ENCODE data around the gene PHETA1.

PHETA1 gene

DNA sequence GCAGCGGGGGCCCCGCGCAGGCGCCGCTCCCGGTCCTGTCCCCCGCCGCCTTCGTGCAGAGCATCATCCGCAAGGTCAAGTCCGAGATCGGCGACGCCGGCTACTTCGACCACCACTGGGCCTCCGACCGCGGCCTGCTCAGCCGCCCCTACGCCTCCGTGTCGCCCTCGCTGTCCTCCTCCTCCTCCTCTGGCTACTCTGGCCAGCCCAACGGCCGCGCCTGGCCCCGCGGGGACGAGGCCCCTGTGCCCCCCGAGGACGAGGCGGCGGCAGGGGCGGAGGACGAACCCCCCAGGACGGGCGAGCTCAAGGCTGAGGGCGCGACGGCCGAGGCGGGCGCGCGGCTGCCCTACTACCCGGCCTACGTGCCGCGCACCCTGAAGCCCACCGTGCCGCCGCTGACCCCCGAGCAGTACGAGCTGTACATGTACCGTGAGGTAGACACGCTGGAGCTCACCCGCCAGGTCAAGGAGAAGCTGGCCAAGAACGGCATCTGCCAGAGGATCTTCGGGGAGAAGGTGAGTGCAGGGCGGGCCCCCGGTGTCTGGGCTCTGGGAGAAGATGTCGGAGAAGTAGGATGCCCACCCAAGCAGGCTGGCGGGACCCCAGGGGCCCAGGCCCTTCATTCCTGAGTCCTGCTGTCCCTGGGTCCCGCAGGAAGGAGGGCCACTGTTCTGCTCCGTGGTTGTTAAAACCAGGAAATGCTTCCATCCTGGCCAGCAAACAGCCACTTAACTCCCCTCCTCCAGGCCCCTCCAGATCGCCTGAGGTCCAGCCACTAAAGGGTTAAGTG is 48.4 kb downstream of the PHETA1 start:
- Mint-ChIP-seq H3K4me1 (no peaks in the 10 kb centered on the region), H3K4me3 (no peak overlapping the region), H3K36me3 (no peaks in the 10 kb centered on the region), H3K27me3 (no peaks in the 10 kb centered on the region), H3K9me3 (no peaks in the 10 kb centered on the region), H3K27ac (no peak overlapping the region)
- CTCF ChIA-PET: interaction anchor here (2.3 kb wide), 1 partner anchor 10 kb away, joined by 5 read pairs; no protein-coding TSS in a partner anchor
- no peak for DNase-seq

DNA sequence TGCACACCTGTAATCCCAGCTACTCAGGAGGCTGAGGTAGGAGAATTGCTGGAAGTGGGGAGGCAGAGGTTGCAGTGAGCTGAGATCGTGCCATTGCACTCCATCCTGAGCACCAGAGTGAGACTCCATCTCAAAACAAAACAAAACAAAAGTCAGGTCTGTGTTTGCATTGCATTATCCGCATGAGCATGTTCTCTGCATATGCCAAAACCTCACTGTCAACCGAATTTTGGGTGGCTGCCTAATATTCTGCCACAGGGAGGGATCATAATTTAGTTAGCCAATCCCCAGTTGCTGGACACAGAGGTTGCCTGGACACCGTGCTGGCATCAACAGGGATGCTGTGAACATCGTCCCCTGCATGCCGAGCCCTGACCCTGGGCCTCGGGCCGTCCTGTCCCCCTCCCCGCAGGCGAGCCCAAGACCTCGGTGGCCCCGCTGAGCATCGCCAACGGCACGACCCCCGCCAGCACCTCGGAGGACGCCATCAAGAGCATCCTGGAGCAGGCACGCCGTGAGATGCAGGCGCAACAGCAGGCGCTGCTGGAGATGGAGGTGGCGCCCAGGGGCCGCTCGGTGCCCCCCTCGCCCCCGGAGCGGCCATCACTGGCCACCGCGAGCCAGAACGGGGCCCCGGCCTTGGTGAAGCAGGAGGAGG is 49.2 kb downstream of the PHETA1 start:
- Mint-ChIP-seq H3K36me3 (no peaks in the 10 kb centered on the region), H3K4me1 (no peaks in the 10 kb centered on the region), H3K27me3 (peaks cover 3% of the 10 kb centered on the region), H3K4me3 (no peak overlapping the region), H3K27ac (no peak overlapping the region), H3K9me3 (no peaks in the 10 kb centered on the region)
- CTCF ChIA-PET: interaction anchor here (2.3 kb wide), 1 partner anchor 11 kb away, joined by 5 read pairs; no protein-coding TSS in a partner anchor
- DNase-seq: no peak

DNA sequence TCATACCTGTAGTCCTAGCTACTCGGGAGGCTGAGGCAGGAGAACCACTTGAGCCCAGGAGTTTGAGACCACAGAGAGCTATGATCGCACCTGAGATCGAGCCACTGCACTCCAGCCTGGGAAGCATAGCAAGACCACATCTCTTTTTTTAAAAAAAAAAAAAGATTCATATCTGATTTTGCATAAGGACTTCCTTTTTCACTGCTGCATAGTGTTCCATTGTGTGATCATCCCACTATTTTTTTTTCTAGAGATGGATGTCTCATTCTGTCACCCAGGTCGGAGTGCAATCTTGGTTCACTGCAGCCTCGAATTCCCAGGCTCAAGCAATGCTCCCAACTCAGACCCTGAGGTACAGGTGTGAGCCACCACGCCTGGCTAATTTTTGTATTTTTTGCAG is 50.4 kb downstream of the PHETA1 start:
- peaks cover 3% of the 10 kb centered on the region for H3K4me1 Mint-ChIP-seq
- DNase-seq: no peak
- no peaks in the 10 kb centered on the region for H3K9me3 Mint-ChIP-seq
- peaks cover 11% of the 10 kb centered on the region for H3K27me3 Mint-ChIP-seq
- H3K27ac Mint-ChIP-seq: no peak overlapping the region
- no peaks in the 10 kb centered on the region for H3K36me3 Mint-ChIP-seq
- H3K4me3 Mint-ChIP-seq: no peak overlapping the region
- CTCF ChIA-PET: no interaction called here

- no peak overlapping the region for H3K27ac Mint-ChIP-seq
- CTCF ChIA-PET: no interaction called here
- H3K36me3 Mint-ChIP-seq: no peaks in the 10 kb centered on the region
- H3K4me3 Mint-ChIP-seq: no peak overlapping the region
- H3K4me1 Mint-ChIP-seq: peaks cover 3% of the 10 kb centered on the region
- DNase-seq: no peak
- no peaks in the 10 kb centered on the region for H3K9me3 Mint-ChIP-seq
- H3K27me3 Mint-ChIP-seq: peaks cover 12% of the 10 kb centered on the region
Observed at GRCh38 chr12:111316671-111317070, 52.2 kb downstream of the PHETA1 start.

GRCh38 chr12:111314953-111315539 is 53.8 kb downstream of the PHETA1 start:
- H3K4me3 Mint-ChIP-seq: no peak overlapping the region
- peaks cover 3% of the 10 kb centered on the region for H3K4me1 Mint-ChIP-seq
- peaks cover 12% of the 10 kb centered on the region for H3K27me3 Mint-ChIP-seq
- no peaks in the 10 kb centered on the region for H3K36me3 Mint-ChIP-seq
- no peak overlapping the region for H3K27ac Mint-ChIP-seq
- CTCF ChIA-PET: interaction anchor here (0.5 to 0.8 kb wide), 2 partner anchors 56 to 387 kb away, joined by 3 read pairs; no protein-coding TSS in a partner anchor
- no peak for DNase-seq
- H3K9me3 Mint-ChIP-seq: no peaks in the 10 kb centered on the region

DNA sequence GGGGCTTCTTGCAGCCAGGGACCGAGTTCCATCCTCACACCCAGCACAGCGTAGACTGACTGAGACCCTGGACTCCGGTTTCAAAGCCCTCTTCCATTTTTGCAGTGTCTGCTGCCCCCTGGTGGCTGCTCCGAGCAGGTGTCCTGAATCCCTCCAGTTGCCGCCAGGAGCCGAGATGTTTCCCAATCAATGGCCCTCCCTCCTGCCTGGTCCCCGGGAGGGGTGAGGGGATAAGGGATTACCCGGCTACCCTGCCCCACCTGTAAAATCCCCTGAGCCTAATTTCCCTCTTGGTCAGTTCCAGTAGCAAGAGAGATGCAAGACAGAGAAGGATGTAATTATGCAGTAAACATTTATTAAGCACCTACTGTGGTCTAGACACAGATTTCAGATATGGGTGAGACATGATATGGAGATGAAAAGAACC is 55.0 kb downstream of the PHETA1 start:
- CTCF ChIA-PET: interaction anchor here (0.8 to 1.9 kb wide), 3 partner anchors 25 to 386 kb away, joined by 3 to 6 read pairs (median 3); no protein-coding TSS in a partner anchor
- Mint-ChIP-seq H3K36me3 (no peaks in the 10 kb centered on the region), H3K4me3 (no peak overlapping the region), H3K4me1 (peaks cover 3% of the 10 kb centered on the region), H3K27ac (no peak overlapping the region), H3K27me3 (peaks cover 12% of the 10 kb centered on the region), H3K9me3 (peaks cover 4% of the 10 kb centered on the region)
- DNase-seq: peak; percentile 78

DNA sequence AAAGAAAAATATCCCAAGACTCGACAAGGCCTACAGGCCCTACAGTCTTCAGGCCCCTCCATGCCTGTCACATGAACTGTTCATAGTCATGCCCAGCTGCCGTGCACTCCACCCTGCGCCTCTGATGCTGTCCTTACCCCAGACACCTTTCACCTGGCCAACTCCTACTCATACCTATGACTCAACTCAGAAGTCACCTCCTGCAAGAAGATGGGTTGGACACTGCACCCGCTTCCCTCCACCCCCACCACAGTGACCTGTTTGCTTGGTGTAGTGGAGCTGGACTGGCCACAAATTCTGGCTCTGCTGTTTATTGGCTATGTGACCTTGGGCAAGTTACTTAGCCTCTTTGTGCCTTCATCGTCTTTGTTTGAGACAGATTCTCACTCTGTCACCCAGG is 56.2 kb downstream of the PHETA1 start:
- Mint-ChIP-seq H3K27me3 (peaks cover 12% of the 10 kb centered on the region), H3K4me3 (no peak overlapping the region), H3K9me3 (peaks cover 4% of the 10 kb centered on the region), H3K36me3 (no peaks in the 10 kb centered on the region), H3K27ac (no peak overlapping the region), H3K4me1 (peaks cover 3% of the 10 kb centered on the region)
- CTCF ChIA-PET: interaction anchor here (0.8 to 1.9 kb wide), 3 partner anchors 11 to 45 kb away, joined by 3 to 6 read pairs (median 3); no protein-coding TSS in a partner anchor
- no peak for DNase-seq

GRCh38 chr12:111312016-111312415 is 56.9 kb downstream of the PHETA1 start:
- Mint-ChIP-seq H3K9me3 (peaks cover 9% of the 10 kb centered on the region), H3K4me3 (no peak overlapping the region), H3K27ac (no peak overlapping the region), H3K4me1 (peaks cover 3% of the 10 kb centered on the region), H3K36me3 (no peaks in the 10 kb centered on the region), H3K27me3 (peaks cover 12% of the 10 kb centered on the region)
- CTCF ChIA-PET: interaction anchor here (1.9 kb wide), 1 partner anchor 44 kb away, joined by 6 read pairs; no protein-coding TSS in a partner anchor
- no peak for DNase-seq

DNA sequence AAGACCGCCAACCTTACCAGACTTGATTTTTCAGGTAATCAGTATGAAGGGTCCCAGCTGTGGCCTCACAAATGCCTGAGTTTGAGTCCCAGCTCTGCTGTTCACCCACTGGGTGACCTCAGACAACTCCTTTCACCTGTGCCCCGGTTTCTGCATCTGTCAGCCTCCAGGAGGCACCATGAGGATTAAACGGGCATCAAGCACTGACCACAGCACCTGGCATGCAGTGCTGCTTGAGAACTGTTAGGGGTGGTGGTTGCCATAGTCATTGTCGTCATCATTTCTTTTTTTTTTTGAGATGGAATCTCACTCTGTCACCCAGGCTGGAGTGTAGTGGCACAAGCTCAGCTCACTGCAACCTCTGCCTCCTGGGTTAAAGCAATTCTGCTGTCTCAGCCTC is 57.9 kb downstream of the PHETA1 start:
- Mint-ChIP-seq H3K4me3 (no peak overlapping the region), H3K36me3 (no peaks in the 10 kb centered on the region), H3K27me3 (peaks cover 12% of the 10 kb centered on the region), H3K27ac (no peak overlapping the region), H3K4me1 (peaks cover 3% of the 10 kb centered on the region), H3K9me3 (peaks cover 9% of the 10 kb centered on the region)
- DNase-seq: no peak
- CTCF ChIA-PET: no interaction called here

All from activated naive CD4-positive, alpha-beta T cell treated with anti-CD3 and anti-CD28 coated beads, Interleukin-2, amount 10 ng/mL, durations not matched to agents 7 days and 5 days (primary cell).